NCI-H1417 treated with DMSO at 0.1 percent for 48 hours (cell line): ENCODE data around the gene RABGAP1L.
"Not testable (repeated sequence)": the region's sequence is repeated elsewhere in the genome, so short reads cannot be mapped to it uniquely, and the experiment has no call there.

Experiments used
- DNase-seq: peaks from one replicate; lab custom pipeline; 2025; lab: John Stamatoyannopoulos, UW

RABGAP1L gene

DNA sequence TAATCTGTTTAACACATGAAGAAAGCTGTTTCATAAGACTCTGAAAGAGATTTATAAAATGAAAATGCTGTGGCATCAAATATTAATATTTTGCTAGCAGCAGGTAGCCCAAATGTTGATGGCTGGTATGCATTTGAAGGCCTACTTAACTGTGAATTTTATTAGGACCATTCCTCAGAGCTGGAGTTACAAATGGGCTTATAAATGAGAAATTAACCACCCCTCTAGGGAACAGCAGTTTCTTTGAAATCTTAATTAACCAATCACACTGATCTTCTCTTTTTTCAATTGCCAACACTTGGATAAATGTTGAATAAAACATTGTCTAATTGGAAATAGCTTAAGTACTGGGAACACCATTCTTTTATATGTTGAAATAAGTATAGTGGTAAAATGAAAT, 418.4 kb downstream of the RABGAP1L start:
- no peak for DNase-seq

- DNase-seq: no peak
Observed at GRCh38 chr1:174580801-174581200, 421.5 kb downstream of the RABGAP1L start.

GRCh38 chr1:174583316-174583715, 424.0 kb downstream of the RABGAP1L start:
- no peak for DNase-seq

GRCh38 chr1:174584071-174584470, 424.8 kb downstream of the RABGAP1L start:
- DNase-seq: no peak

DNA sequence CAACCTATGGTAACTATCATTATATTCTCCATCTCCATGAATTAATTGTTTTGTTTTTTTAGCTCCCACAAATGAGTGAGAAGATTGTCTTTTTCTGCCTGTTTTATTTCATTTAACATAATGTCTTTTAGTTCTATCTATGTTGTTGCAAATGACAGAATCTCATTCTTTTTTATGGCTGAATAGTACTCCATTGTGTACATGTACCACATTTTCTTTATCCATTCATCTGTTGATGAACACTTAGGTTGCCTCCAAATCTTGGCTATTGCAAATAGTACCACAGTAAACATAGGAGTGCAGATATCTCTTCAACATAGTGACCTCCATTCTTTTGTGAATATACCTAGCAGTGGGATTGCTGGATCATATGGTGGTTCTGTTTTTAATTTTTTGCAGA, 429.3 kb downstream of the RABGAP1L start:
- DNase-seq: not testable (repeated sequence)

DNA sequence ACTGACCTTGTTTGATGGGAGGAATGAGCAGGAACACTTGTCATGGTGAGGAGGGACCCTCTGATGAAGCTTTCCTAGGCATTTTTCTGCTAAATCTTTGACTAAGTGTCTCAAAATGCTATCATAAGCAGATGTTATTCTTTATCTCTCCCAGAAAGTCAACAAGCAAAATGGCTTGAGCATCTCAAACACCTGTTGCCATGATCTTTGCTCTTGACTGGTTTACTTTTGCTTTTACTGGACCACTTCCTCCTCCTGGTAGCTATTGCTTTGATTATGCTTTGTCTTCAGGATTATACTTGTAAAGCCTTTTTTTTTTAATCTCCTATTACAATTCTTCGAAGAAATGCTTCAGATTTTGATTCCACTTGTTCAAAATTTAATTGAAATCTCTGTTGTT, 445.9 kb downstream of the RABGAP1L start:
- no peak for DNase-seq

DNA sequence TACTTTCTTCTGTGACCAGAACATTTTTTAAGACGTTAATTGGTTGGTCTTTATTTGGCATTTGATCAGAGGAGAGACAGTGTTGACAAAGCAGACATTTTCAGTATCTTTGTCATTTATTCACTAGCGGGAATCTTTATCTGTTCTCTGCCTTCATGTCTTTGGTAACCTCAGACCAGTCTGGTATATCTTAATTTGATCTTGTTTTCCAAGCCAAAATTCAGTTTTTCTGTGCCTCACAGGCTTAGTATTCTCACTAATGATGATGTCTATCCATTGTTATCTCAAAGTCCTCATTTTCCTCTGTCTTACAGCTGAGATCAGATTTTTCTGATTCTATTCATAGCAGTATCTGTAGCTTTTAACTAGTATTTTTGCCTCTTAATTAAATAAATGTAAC, 447.2 kb downstream of the RABGAP1L start:
- no peak for DNase-seq

DNA sequence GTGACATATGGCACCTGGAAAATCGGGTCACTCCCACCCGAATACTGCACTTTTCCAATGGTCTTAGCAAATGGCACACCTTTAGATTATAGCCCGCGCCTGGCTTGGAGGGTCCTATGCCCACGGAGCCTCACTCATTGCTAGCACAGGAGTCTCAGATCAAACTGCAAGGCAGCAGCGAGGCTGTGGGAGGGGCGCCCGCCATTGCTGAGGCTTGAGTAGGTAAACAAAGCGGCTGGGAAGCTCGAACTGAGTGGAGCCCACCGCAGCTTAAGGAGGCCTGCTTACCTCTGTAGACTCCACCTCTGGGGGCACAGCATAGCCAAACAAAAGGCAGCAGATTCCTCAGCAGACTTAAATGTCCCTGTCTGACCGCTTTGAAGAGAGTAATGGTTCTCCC, 458.6 kb downstream of the RABGAP1L start:
- DNase-seq: not testable (repeated sequence)

- no peak for DNase-seq
Observed at GRCh38 chr1:174623324-174624035, 464.2 kb downstream of the RABGAP1L start.

DNA sequence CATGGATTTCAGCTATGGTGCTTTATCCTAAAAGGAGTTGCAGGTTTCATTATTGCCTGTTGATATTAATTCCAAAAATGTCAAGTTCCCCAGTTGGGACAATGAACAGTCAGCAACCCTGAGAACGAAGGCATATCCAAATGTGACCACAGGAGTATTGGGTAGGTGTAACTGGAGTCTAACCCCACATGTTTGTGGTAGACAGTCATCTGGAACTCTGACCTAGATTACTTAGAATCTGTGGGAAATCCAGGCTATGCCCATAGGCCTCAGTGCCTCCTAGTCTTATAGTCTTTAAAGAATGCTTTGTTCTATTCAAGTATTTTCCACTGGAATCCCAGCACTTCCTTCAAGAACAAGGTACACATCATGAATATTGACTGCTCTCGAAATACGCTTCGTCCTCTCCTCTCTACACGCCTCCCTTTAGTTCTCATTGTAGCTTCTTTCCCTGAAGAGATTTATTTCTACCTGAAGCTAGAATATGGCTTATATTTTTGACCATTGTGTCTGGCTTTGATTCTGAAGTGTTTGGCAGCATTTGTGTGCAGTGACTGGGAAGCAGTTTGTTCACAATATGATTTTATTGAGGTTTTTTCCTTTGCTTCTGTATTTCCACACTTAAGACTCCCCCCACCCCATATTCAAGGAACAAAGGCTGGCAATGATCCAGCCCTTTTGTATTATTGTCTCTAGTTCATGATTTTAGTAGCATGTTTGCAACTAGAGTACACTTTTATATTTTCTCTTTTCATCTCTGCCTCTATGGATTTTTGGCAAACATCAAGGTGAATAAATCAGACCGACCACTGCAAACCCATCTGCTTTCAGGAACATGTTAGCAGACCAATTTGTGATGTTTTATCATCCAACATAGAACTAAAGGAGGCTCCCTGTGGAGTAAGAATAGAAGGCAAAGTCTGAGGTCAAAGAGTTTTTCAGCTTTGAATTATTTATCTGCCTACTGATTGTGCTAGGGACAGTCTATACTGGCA, 467.0 kb downstream of the RABGAP1L start:
- DNase-seq: no peak

GRCh38 chr1:174637487-174637886, 478.2 kb downstream of the RABGAP1L start:
- no peak for DNase-seq

- no peak for DNase-seq
Observed at GRCh38 chr1:174639461-174639860, 480.1 kb downstream of the RABGAP1L start.

GRCh38 chr1:174640783-174641182, 481.5 kb downstream of the RABGAP1L start:
- DNase-seq: no peak

DNA sequence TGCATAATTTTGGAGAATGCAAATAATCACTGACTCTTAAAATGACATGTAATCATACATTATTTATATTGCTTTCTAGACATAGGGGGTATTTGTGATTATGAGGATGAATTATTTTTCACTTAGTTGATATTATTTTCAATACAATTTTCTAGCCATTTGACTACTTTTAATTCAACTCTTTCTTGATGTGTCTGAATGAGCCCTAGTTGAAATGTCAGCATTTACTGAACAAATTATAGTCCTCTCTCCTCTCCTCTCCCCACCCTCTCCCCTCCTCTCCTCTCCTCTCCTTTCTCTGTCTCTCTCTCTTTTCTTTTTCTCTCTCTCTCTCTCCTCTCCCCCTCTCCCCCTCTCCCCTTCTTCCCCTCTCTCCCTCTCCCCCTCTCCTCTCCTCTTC, 483.1 kb downstream of the RABGAP1L start:
- no peak for DNase-seq

DNA sequence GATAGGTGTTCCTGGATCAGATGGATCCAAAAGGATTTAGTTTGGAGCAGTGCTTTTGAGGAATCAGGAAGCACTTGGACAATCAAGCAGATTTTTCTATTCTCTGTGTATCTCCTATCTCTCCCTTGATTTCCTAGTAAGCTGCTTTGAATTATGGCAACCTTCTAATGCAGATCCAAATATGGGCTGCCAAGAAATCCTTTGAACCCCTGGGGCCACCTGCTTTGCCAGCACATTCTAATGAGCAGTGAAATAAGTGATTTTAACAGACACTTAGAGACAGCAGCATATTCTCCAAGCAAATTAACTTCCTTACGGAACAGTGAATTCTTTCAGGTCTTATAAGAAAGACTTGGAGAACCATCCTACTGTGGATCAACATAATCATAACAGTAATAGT, 483.9 kb downstream of the RABGAP1L start:
- no peak for DNase-seq

DNA sequence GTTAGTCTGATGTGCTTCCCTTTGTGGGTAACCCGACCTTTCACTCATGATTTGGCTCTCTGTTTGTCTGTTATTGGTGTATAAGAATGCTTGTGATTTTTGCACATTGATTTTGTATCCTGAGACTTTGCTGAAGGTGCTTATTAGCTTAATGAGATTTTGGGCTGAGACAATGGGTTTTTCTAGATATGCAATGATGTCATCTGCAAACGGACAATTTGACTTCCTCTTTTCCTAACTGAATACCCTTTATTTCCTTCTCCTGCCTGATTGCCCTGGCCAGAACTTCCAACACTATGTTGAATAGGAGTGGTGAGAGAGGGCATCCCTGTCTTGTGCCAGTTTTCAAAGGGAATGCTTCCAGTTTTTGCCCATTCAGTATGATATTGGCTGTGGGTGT, 490.3 kb downstream of the RABGAP1L start:
- not testable (repeated sequence) for DNase-seq

DNA sequence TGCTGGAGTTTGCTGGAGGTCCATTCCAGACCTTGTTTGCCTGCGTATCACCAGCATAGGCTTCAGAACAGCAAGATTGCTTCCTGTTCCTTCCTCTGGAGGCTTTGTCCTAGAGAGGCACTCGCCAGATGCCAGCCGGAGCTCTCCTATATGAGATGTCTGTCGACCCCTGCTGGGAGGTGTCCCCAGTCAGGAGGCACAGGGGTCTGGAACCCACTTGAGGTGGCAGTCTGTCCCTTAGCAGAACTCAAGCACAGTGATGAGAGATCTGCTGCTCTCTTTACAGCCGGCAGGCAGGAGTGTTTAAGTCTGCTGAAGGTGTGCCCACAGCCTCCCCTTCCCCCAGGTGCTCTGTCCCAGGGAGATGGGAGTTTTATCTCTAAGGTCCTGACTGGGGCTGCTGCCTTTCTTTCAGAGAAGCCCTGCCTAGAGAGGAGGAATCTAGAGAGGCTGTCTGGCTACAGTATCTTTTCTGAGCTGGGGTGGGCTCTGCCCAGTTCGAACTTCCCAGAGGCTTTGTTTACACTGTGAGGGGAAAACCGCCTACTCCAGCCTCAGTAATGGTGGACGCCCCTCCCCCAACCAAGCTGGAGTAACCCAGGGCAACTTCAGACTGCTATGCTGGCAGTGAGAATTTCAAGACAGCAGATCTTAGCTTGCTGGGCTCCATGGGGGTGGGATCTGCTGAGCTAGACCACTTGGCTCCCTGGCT, 493.4 kb downstream of the RABGAP1L start:
- DNase-seq: no peak

DNA sequence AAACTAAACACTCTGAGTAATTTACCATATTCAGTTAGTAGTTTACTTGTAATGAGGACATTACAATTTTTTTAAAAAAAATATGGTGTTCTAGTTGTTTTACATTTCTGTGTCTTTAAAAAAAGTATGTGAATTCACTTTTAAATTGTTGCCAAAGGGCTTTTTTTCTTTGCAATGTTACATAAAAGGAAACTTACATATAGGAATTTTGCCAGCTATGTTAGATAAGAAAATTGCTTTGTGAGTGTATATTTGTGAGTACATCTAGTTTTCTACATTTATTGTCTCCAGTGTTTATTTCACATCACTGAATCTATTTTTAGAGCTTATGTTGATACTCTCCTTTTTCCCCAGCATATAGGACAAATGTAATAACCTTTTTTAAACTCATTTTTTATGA, 495.2 kb downstream of the RABGAP1L start:
- no peak for DNase-seq

DNA sequence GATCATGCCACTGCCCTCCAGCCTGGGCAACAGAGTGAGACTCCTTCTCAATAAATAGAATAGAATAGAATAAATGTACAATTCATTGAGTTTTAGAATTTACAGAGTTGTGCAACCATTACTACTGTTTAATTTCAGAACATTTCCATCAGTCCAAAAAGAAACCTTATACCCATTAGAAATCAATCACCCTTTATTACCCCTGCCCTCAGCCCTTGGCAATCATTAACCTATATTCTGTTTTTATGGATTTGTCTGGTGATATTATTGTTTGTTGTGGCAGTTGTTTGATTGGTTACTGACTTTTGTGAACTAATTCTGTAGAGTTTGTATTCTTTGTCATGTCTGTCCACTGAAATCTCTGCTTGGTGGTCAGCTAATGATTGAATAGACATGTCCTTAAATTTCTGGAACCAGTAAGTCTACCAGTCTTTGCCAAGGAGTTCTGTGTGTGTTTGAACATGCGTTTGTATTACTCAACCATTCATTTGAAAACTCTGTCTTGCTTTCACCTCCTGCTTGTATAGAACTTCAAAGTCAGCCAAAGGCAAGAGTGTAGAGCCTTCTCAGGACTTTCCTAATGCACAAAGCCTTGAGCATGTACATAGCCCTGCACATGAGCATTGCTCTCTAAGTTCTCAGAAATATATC, 497.2 kb downstream of the RABGAP1L start:
- DNase-seq: no peak

- DNase-seq: no peak
Observed at GRCh38 chr1:174657411-174657810, 498.1 kb downstream of the RABGAP1L start.

DNA sequence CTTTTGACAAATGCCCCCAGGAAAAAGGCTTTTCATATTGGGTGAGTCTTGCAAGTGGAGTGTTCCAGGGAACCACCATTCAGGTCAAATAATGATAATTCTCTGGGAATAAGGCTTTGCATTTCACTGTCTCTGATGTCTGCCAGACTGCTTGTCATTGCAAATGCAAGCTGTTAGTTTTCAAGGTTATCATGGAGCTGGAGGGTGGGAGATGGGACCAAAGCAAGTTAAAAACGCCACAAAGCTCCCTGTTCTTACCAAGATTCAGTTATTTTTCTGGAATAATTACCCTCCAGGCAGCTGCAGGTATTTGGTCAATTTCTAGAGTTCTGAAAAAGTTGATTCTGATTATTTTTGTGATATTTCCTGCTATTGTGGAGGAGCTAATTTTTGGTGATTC, 498.6 kb downstream of the RABGAP1L start:
- no peak for DNase-seq

DNA sequence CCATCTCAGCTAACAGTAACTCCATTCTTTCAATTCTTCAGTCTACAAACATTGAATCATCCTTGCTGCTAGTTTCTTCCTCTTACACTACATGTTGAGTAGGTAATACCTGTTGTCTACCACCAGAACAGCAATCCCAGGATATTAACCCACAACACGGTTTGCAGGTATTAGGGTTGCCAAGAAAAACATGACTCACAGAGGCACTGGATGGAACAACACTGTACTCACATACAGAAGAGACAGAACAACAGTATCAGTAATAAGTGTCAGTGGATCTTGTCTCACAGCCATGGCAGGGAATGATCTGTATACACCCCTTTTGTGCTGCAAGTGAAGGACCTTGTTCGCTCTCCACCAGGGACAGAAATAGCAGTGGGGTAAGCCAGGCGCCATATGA, 500.5 kb downstream of the RABGAP1L start:
- DNase-seq: no peak
